ENCODE results near the gene ST3GAL2. TPM values are rescaled to one million over a fixed set of nuclear protein-coding genes. Genes with fewer than 3 reads are reported as not detected.

ST3GAL2 gene
- total RNA-seq, 1 experiment from 2014 or later: 49.4 TPM

DNA sequence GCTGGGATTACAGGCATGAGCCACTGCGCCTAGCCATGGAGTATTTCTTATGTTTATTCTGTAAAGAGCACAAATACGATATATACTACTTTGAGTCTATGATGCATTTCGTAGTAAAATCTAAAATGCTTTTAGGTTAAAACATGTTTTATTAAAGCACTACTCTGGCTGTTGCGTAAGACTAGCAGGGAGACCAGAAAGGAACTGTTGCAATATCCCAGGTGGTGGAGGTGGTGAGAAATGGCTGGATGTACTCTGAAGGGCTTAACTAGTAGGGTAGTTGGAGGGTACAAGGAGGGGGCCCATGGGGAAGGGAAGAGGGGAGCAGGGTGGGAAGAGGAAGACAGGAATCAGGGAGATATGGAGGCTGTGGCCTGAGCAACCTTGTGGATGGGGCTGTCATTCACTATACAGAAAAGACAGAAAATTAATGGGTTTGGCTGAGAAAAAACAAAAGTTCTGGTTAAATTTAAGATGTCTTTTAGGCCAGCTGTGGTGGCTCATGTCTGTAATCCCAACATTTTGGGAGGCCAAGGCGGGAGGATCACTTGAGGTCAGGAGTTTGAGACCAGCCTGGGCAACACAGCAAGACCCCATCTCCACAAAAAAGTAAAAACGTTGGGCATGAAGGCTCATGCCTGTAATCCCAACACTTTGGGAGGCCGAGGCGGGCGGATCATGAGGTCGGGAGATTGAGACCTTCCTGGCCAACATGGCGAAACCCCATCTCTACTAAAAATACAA, 35.8 kb downstream of the ST3GAL2 start:
- no peak overlapping the region for H3K27ac Mint-ChIP-seq
- H3K9me3 Mint-ChIP-seq: no peaks in the 10 kb centered on the region
- no peak for ATAC-seq
- POLR2A ChIA-PET: no interaction called here
- DNase-seq (ENCODE audit: low spot score): no peak
- no peak overlapping the region for H3K4me3 Mint-ChIP-seq
- H3K4me1 Mint-ChIP-seq: peaks cover 24% of the 10 kb centered on the region
- H3K27me3 Mint-ChIP-seq (ENCODE audit: low read depth): no peaks in the 10 kb centered on the region
- TF ChIP-seq GABPB1 (CRISPR knock-in tag; IDR thresholded peaks at IDR 0.05) (peak; percentile 52; the same call in 1 of the 2 replicates), ZNF416 (CRISPR knock-in tag; IDR thresholded peaks at IDR 0.05) (no peak), ZNF121 (CRISPR knock-in tag; IDR thresholded peaks at IDR 0.05) (peak; percentile 88)
- H3K36me3 Mint-ChIP-seq: peaks cover 16% of the 10 kb centered on the region
- CTCF ChIA-PET: no interaction called here

DNA sequence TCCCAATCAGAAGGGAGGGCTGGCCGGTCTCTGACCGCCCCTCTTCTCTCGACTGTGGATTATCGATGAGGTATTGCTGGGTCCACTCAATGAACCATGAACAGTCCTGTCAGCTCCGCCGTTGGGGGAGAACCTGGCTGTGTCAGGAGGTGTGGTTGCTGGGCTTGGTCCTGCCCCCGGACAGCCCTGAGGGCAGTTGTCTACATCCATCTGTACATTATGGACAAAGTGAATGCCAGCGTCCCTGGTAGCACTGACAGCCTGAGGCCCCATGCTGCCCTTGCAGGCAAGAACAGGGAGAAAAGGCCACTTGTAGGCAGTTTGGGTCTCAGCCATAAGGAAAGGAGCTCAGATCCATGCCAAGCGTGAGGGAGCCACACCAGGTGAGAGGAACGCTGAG, 38.9 kb downstream of the ST3GAL2 start:
- ATAC-seq (no peak), DNase-seq (ENCODE audit: low spot score) (no peak)
- Mint-ChIP-seq H3K9me3 (no peaks in the 10 kb centered on the region), H3K27ac (peak overlapping the region; percentile 68; the same call in 1 of the 2 replicates), H3K27me3 (ENCODE audit: low read depth) (no peaks in the 10 kb centered on the region), H3K36me3 (peaks cover 9% of the 10 kb centered on the region), H3K4me1 (peaks cover 12% of the 10 kb centered on the region), H3K4me3 (no peak overlapping the region)
- ChIA-PET POLR2A (no interaction called here), CTCF (interaction anchor here (1.1 to 2.9 kb wide), 3 partner anchors 67 to 79 kb away, joined by 3 to 14 read pairs (median 3); no protein-coding TSS in a partner anchor)
- TF ChIP-seq RELA (CRISPR knock-in tag; IDR thresholded peaks at IDR 0.05; ENCODE audit: borderline replicate concordance) (no peak), TEAD1 (CRISPR knock-in tag; IDR thresholded peaks at IDR 0.05) (no peak), FOXP1 (CRISPR knock-in tag; IDR thresholded peaks at IDR 0.05; ENCODE audit: borderline replicate concordance) (no peak), MXD4 (CRISPR knock-in tag; IDR thresholded peaks at IDR 0.05; ENCODE audit: borderline replicate concordance) (no peak), IRF2 (CRISPR knock-in tag; IDR thresholded peaks at IDR 0.05; ENCODE audit: borderline replicate concordance, low read depth) (no peak), KAT7 (CRISPR knock-in tag; IDR thresholded peaks at IDR 0.05; ENCODE audit: borderline replicate concordance) (no peak), NR2C2 (CRISPR knock-in tag; IDR thresholded peaks at IDR 0.05) (no peak), CREM (CRISPR knock-in tag; IDR thresholded peaks at IDR 0.05) (no peak), RORB (CRISPR knock-in tag; IDR thresholded peaks at IDR 0.05) (no peak), ZNF423 (CRISPR knock-in tag; IDR thresholded peaks at IDR 0.05) (no peak), TCF7 (CRISPR knock-in tag; IDR thresholded peaks at IDR 0.05; ENCODE audit: low read depth) (no peak)
- TF ChIP-seq, protein P1, sequence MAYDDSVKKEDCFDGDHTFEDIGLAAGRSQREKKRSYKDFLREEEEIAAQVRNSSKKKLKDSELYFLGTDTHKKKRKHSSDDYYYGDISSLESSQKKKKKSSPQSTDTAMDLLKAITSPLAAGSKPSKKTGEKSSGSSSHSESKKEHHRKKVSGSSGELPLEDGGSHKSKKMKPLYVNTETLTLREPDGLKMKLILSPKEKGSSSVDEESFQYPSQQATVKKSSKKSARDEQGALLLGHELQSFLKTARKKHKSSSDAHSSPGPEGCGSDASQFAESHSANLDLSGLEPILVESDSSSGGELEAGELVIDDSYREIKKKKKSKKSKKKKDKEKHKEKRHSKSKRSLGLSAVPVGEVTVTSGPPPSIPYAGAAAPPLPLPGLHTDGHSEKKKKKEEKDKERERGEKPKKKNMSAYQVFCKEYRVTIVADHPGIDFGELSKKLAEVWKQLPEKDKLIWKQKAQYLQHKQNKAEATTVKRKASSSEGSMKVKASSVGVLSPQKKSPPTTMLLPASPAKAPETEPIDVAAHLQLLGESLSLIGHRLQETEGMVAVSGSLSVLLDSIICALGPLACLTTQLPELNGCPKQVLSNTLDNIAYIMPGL (CRISPR knock-in tag; IDR thresholded peaks at IDR 0.05): no peak
- TF ChIP-seq, protein P2, sequence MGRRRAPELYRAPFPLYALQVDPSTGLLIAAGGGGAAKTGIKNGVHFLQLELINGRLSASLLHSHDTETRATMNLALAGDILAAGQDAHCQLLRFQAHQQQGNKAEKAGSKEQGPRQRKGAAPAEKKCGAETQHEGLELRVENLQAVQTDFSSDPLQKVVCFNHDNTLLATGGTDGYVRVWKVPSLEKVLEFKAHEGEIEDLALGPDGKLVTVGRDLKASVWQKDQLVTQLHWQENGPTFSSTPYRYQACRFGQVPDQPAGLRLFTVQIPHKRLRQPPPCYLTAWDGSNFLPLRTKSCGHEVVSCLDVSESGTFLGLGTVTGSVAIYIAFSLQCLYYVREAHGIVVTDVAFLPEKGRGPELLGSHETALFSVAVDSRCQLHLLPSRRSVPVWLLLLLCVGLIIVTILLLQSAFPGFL (CRISPR knock-in tag; IDR thresholded peaks at IDR 0.05; ENCODE audit: borderline replicate concordance): no peak
- TF ChIP-seq, protein P3, sequence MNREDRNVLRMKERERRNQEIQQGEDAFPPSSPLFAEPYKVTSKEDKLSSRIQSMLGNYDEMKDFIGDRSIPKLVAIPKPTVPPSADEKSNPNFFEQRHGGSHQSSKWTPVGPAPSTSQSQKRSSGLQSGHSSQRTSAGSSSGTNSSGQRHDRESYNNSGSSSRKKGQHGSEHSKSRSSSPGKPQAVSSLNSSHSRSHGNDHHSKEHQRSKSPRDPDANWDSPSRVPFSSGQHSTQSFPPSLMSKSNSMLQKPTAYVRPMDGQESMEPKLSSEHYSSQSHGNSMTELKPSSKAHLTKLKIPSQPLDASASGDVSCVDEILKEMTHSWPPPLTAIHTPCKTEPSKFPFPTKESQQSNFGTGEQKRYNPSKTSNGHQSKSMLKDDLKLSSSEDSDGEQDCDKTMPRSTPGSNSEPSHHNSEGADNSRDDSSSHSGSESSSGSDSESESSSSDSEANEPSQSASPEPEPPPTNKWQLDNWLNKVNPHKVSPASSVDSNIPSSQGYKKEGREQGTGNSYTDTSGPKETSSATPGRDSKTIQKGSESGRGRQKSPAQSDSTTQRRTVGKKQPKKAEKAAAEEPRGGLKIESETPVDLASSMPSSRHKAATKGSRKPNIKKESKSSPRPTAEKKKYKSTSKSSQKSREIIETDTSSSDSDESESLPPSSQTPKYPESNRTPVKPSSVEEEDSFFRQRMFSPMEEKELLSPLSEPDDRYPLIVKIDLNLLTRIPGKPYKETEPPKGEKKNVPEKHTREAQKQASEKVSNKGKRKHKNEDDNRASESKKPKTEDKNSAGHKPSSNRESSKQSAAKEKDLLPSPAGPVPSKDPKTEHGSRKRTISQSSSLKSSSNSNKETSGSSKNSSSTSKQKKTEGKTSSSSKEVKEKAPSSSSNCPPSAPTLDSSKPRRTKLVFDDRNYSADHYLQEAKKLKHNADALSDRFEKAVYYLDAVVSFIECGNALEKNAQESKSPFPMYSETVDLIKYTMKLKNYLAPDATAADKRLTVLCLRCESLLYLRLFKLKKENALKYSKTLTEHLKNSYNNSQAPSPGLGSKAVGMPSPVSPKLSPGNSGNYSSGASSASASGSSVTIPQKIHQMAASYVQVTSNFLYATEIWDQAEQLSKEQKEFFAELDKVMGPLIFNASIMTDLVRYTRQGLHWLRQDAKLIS (CRISPR knock-in tag; IDR thresholded peaks at IDR 0.05; ENCODE audit: borderline replicate concordance): no peak

Data from WTC11 (cell line).